GM18858 (cell line): Measurements from ENCODE around the gene WIPF2.

Experiments used
- ATAC-seq: cut with Tn5 transposase; IDR thresholded peaks from one replicate; pipeline ENCODE4 v1.9.1; 2021; ENCODE audit not compliant: unreplicated experiment

The WIPF2 gene

GRCh38 chr17:40247926-40248495 lies 28.9 kb downstream of the WIPF2 start:
- ATAC-seq = no peak

- ATAC-seq = no peak
Measured at GRCh38 chr17:40248507-40248906, 29.4 kb downstream of the WIPF2 start.

- ATAC-seq = no peak
Measured at GRCh38 chr17:40251576-40251975, 32.5 kb downstream of the WIPF2 start.

GRCh38 chr17:40253565-40253964 lies 34.5 kb downstream of the WIPF2 start:
- ATAC-seq = no peak

GRCh38 chr17:40259505-40259904 lies 40.4 kb downstream of the WIPF2 start:
- ATAC-seq = no peak

- no peak for ATAC-seq
Measured at GRCh38 chr17:40260528-40260927, 41.4 kb downstream of the WIPF2 start.

GRCh38 chr17:40264458-40265185 lies 45.5 kb downstream of the WIPF2 start:
- no peak for ATAC-seq

GRCh38 chr17:40265337-40265736 lies 46.2 kb downstream of the WIPF2 start:
- ATAC-seq = no peak

- ATAC-seq = no peak
Measured at GRCh38 chr17:40266882-40267281, 47.8 kb downstream of the WIPF2 start.

GRCh38 chr17:40268141-40268712 lies 49.1 kb downstream of the WIPF2 start:
- ATAC-seq = no peak

GRCh38 chr17:40278414-40278813 lies 59.3 kb downstream of the WIPF2 start:
- ATAC-seq = no peak

GRCh38 chr17:40279402-40279801 lies 60.3 kb downstream of the WIPF2 start:
- no peak for ATAC-seq

GRCh38 chr17:40281663-40282062 lies 62.6 kb downstream of the WIPF2 start:
- no peak for ATAC-seq

GRCh38 chr17:40283662-40284061 lies 64.6 kb downstream of the WIPF2 start:
- ATAC-seq = no peak

GRCh38 chr17:40284085-40284713 lies 65.1 kb downstream of the WIPF2 start:
- ATAC-seq = no peak

- no peak for ATAC-seq
Measured at GRCh38 chr17:40286473-40286872, 67.4 kb downstream of the WIPF2 start.

- no peak for ATAC-seq
Measured at GRCh38 chr17:40287159-40287493, 68.0 kb downstream of the WIPF2 start.

GRCh38 chr17:40287494-40288369 lies 68.6 kb downstream of the WIPF2 start, which contains the start of gene CDC6:
CDC6 (plus strand) TSS chr17:40287879; CDS start chr17:40289421, 1,542 bp downstream.
- ATAC-seq = peak; percentile 62

- no peak for ATAC-seq
Measured at GRCh38 chr17:40290629-40291280, 71.7 kb downstream of the WIPF2 start.

- no peak for ATAC-seq
Measured at GRCh38 chr17:40291281-40291664, 72.2 kb downstream of the WIPF2 start.

GRCh38 chr17:40293363-40293762 lies 74.3 kb downstream of the WIPF2 start:
- no peak for ATAC-seq
